Type B pancreatic cell (in vitro differentiated cells): ENCODE measurements around the gene LCOR. TPM values are rescaled to one million over a fixed set of nuclear protein-coding genes. Genes with fewer than 3 reads are reported as not detected.
A peak's percentile ranks its signal among the peaks of the same experiment; 100 is the strongest.

Experiments used
- DNase-seq: peaks from one replicate; pipeline ENCODE4 v3.0.0; 2021; ENCODE audit warnings: mixed read lengths; ENCODE audit not compliant: unreplicated experiment; ENCODE audit errors: extremely low spot score
- H3K27ac Mint-ChIP-seq: 2 replicates; pipeline ENCODE4 v1.8.0; 2021; ENCODE audit warnings: mild to moderate bottlenecking, mixed read lengths
- H3K27me3 Mint-ChIP-seq: 2 replicates; pipeline ENCODE4 v1.8.0; 2021; ENCODE audit warnings: mixed read lengths
- H3K36me3 Mint-ChIP-seq: 2 replicates; pipeline ENCODE4 v1.8.0; 2021; ENCODE audit warnings: mixed read lengths
- H3K4me1 Mint-ChIP-seq: one replicate; pipeline ENCODE4 v1.8.0; 2021; ENCODE audit warnings: mixed read lengths; ENCODE audit not compliant: unreplicated experiment
- H3K4me3 Mint-ChIP-seq: 2 replicates; pipeline ENCODE4 v1.8.0; 2021; ENCODE audit warnings: mild to moderate bottlenecking, mixed read lengths
- H3K9me3 Mint-ChIP-seq: 2 replicates; pipeline ENCODE4 v1.8.0; 2021; ENCODE audit warnings: mixed read lengths
- total RNA-seq: library from RNA; stranded (reverse); gene quantifications from 2 replicates; pipeline ENCODE4 v1.2.1, GENCODE V29; 2021; ENCODE audit warnings: low replicate concordance
- TF ChIP-seq, protein P1 (sequence below): fragments of 200-600 bp; sonication (generic); conservative IDR thresholded peaks from 2 replicates; pipeline ENCODE4 v1.5.0; 2021; ENCODE audit warnings: antibody characterized with exemption, mild to moderate bottlenecking

Gene LCOR
- total RNA-seq, 1 donor from 2014 or later, result 55.1 TPM

DNA sequence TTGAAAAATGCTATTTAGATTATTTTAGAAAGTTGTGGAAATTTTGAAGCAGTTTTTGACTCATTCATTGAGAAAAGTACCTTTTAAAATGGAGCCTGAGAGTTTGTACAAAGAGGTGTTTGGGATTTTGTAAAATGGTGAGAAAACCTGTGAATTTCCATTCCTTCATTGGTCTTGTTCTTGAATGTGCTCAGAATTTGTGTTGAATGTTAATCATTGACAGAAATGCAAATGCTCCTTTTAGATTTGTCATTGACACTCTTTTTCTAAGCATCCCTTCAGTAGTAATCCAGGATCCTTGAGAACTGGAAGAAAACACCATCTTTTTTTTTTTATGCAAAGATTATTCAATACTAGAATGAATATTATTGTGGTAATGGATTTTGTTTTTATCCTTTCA lies 74.8 kb downstream of the LCOR start:
- DNase-seq, result no peak
- H3K36me3 Mint-ChIP-seq, result peaks cover 22% of the 10 kb centered on the region

DNA sequence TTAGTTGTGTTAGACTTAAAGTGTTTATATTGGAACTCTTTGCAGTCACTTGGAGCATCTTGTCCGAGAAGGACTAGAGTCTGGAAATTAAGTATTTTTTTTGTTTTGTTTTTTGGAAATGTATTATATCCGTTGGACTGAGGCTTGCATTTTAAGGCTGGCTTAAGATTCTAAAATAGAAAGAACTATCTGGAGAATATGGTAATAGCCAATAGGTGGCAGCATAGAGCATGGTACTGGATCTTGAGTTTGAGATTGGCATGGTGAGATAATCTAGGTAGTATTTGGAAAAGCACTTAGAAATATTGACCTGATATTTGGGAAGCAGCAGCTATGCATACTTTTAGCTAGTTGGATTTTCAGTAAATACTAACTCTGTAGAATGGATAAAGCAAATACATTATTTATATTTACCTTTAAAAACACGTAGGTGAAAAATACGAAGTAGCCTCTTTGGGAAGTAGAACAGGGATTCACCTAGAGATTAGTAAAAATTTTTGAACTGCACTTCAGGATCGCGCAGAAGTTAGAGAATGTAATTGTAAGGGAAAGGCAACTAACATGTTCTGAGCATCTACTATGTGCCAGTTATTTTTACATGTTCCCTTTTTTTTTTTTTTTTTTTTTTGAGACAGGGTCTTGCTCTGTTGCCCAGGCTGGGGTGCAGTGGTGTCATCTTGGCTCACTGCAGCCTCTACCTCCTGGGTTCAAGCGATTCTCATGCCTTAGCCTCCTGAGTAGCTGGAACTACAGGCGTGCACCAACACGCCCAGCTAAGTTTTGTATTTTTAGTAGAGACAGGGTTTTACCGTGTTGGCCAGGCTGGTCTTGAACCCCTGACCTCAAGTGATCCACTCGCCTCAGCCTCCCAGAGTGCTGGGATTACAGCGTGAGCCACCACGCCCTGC lies 78.6 kb downstream of the LCOR start:
- H3K27me3 Mint-ChIP-seq, result no peaks in the 10 kb centered on the region
- H3K27ac Mint-ChIP-seq, result peak overlapping the region; percentile 10
- peaks cover 27% of the 10 kb centered on the region for H3K36me3 Mint-ChIP-seq
- no peak overlapping the region for H3K4me3 Mint-ChIP-seq
- H3K4me1 Mint-ChIP-seq, result peaks cover 5% of the 10 kb centered on the region
- H3K9me3 Mint-ChIP-seq, result peaks cover 4% of the 10 kb centered on the region
- DNase-seq, result no peak
- TF ChIP-seq, protein P1, sequence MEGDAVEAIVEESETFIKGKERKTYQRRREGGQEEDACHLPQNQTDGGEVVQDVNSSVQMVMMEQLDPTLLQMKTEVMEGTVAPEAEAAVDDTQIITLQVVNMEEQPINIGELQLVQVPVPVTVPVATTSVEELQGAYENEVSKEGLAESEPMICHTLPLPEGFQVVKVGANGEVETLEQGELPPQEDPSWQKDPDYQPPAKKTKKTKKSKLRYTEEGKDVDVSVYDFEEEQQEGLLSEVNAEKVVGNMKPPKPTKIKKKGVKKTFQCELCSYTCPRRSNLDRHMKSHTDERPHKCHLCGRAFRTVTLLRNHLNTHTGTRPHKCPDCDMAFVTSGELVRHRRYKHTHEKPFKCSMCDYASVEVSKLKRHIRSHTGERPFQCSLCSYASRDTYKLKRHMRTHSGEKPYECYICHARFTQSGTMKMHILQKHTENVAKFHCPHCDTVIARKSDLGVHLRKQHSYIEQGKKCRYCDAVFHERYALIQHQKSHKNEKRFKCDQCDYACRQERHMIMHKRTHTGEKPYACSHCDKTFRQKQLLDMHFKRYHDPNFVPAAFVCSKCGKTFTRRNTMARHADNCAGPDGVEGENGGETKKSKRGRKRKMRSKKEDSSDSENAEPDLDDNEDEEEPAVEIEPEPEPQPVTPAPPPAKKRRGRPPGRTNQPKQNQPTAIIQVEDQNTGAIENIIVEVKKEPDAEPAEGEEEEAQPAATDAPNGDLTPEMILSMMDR, result peak; percentile 77

More for the DNA sequence above, 74.8 kb downstream of the LCOR start:
- Mint-ChIP-seq H3K4me3 (no peak overlapping the region), H3K4me1 (peaks cover 20% of the 10 kb centered on the region), H3K27ac (no peak overlapping the region), H3K27me3 (no peaks in the 10 kb centered on the region), H3K9me3 (peaks cover 9% of the 10 kb centered on the region)
- TF ChIP-seq, protein P1, result no peak

DNA sequence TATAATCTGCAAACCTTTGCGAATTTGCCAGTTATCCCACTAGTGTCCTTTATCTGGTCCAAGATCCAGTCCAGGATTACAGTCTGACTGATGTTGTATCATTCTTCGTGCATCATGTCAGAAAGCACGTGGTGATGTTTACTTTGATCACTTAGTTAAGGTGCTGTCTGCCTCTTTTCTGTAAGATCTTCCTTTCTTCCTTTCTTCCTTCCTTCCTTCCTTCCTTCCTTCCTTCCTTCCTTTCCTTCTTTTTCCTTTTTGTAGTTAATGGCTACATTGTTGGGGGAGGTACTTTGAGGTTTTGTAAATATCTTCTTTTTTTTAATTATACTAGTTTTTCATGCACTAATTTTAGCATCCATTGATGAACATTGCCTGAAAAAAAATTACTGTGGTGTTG lies 80.3 kb downstream of the LCOR start:
- Mint-ChIP-seq H3K4me3 (no peak overlapping the region), H3K27ac (no peak overlapping the region), H3K36me3 (peaks cover 27% of the 10 kb centered on the region)

DNA sequence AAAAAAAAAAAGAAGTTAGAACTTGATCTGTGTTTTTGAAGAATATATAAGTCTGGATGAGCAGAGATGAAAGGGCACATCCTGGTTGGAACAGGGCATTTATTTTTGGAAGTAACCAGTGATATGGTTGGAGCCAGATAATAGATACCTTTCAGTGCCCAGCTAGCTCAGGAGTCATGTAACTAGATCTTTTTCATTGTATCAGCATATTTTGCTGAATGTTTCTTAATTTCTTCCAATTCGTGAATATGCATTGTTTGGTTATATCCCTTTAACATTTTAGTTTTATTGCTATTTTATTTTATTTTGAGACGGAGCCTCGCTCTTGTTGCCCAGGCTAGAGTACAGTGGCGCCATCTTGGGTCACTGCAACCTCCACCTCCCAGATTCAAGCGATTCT lies 81.8 kb downstream of the LCOR start:
- H3K9me3 Mint-ChIP-seq, result peaks cover 4% of the 10 kb centered on the region
- peaks cover 4% of the 10 kb centered on the region for H3K4me1 Mint-ChIP-seq
- TF ChIP-seq, protein P1, result no peak
- peaks cover 21% of the 10 kb centered on the region for H3K36me3 Mint-ChIP-seq
- no peak overlapping the region for H3K27ac Mint-ChIP-seq
- no peaks in the 10 kb centered on the region for H3K27me3 Mint-ChIP-seq
- H3K4me3 Mint-ChIP-seq, result no peak overlapping the region
- no peak for DNase-seq

More for the DNA sequence above, 80.3 kb downstream of the LCOR start:
- no peaks in the 10 kb centered on the region for H3K27me3 Mint-ChIP-seq
- peaks cover 4% of the 10 kb centered on the region for H3K9me3 Mint-ChIP-seq
- DNase-seq, result no peak
- peaks cover 5% of the 10 kb centered on the region for H3K4me1 Mint-ChIP-seq
- TF ChIP-seq, protein P1, result no peak

DNA sequence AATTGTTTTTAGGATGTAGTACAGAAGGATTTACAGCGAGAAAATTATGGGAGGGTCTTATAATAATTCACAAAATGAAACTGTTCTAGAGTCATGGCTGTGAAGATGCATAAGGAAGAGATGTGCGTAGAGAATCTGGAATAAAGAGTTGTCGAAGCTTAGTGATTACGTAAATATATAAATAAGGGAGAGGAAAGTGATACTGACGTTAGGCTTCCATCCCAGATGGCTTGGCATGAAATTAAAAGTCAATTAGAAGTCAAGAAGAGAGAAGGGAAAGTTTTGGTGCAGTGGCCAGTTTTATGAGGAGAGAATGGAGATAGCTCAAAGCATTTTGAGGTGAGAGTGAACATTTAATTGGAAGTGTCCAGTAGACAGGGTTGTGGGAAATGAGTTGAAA lies 85.5 kb downstream of the LCOR start:
- Mint-ChIP-seq H3K36me3 (peaks cover 10% of the 10 kb centered on the region), H3K4me3 (no peak overlapping the region), H3K9me3 (no peaks in the 10 kb centered on the region), H3K4me1 (no peaks in the 10 kb centered on the region), H3K27ac (no peak overlapping the region), H3K27me3 (no peaks in the 10 kb centered on the region)
- no peak for DNase-seq
- TF ChIP-seq, protein P1, result no peak
